ENCODE data around the gene SMIM30. TPM values are rescaled to one million over a fixed set of nuclear protein-coding genes. Genes with fewer than 3 reads are reported as not detected.
"Not testable (repeated sequence)": the region's sequence is repeated elsewhere in the genome, so short reads cannot be mapped to it uniquely, and the experiment has no call there.

SMIM30 gene
- total and polyA plus RNA-seq, 4 donors: 9.7 to 32.9 (median 19.8) TPM

GRCh38 chr7:113119429-113119828, 1.1 kb upstream of the SMIM30 start:
- H3K4me3 ChIP-seq (ENCODE audit: low read depth in 1 of 3, low read length in 3 of 3): no peak overlapping the region
- no peak for DNase-seq (ENCODE audit: low spot score)
- H3K27ac ChIP-seq (ENCODE audit: low read depth in 1 of 2, low read length in 2 of 2): no peak overlapping the region
- TF ChIP-seq SP1 (IDR thresholded peaks at IDR 0.05): no peak
- no peak for TF ChIP-seq JUND (IDR thresholded peaks at IDR 0.05)
- TF ChIP-seq, protein P1, sequence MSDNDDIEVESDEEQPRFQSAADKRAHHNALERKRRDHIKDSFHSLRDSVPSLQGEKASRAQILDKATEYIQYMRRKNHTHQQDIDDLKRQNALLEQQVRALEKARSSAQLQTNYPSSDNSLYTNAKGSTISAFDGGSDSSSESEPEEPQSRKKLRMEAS (IDR thresholded peaks at IDR 0.05): no peak
- TF ChIP-seq YY1 (IDR thresholded peaks at IDR 0.05): no peak
- TF ChIP-seq EGR1 (IDR thresholded peaks at IDR 0.05; ENCODE audit: low read depth in 2 of 2): no peak
- no peak for TF ChIP-seq FOXA1 (IDR thresholded peaks at IDR 0.05)
- no peak for TF ChIP-seq FOXA2 (IDR thresholded peaks at IDR 0.05)
- no peak for TF ChIP-seq RXRA (IDR thresholded peaks at IDR 0.05)
- TF ChIP-seq GABPA (IDR thresholded peaks at IDR 0.05 in 1 of 2, conservative IDR thresholded peaks at IDR 0.05 in 1 of 2): no peak
- no peak for TF ChIP-seq NR2F2 (IDR thresholded peaks at IDR 0.05)
- TF ChIP-seq REST (IDR thresholded peaks at IDR 0.05): no peak
- no peak for TF ChIP-seq HNF4A (conservative IDR thresholded peaks at IDR 0.05)
- no peak for TF ChIP-seq HNF4G (IDR thresholded peaks at IDR 0.05)
- no peak for TF ChIP-seq ZBTB33 (IDR thresholded peaks at IDR 0.05)
- TF ChIP-seq, protein P2, sequence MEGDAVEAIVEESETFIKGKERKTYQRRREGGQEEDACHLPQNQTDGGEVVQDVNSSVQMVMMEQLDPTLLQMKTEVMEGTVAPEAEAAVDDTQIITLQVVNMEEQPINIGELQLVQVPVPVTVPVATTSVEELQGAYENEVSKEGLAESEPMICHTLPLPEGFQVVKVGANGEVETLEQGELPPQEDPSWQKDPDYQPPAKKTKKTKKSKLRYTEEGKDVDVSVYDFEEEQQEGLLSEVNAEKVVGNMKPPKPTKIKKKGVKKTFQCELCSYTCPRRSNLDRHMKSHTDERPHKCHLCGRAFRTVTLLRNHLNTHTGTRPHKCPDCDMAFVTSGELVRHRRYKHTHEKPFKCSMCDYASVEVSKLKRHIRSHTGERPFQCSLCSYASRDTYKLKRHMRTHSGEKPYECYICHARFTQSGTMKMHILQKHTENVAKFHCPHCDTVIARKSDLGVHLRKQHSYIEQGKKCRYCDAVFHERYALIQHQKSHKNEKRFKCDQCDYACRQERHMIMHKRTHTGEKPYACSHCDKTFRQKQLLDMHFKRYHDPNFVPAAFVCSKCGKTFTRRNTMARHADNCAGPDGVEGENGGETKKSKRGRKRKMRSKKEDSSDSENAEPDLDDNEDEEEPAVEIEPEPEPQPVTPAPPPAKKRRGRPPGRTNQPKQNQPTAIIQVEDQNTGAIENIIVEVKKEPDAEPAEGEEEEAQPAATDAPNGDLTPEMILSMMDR (IDR thresholded peaks at IDR 0.05; ENCODE audit: low read depth, low read length, missing input control): no peak
- TF ChIP-seq RAD21 (IDR thresholded peaks at IDR 0.05): no peak
- TF ChIP-seq ATF3 (IDR thresholded peaks at IDR 0.05): no peak
- TF ChIP-seq TAF1 (conservative IDR thresholded peaks at IDR 0.05): no peak
- no peaks in the 10 kb centered on the region for H3K27me3 ChIP-seq (ENCODE audit: control insufficient read depth in 4 of 4, insufficient read depth in 4 of 4, low read length in 3 of 4)
- WGBS: 89% methylated on average over 6 of the region's 6 CpGs
- H3K36me3 ChIP-seq (ENCODE audit: control insufficient read depth in 4 of 4, insufficient read depth in 3 of 4, low read depth in 1 of 4, low read length in 3 of 4): peaks cover 0 to 2% (median under 1%) of the 10 kb centered on the region in 4 donors
- no peak overlapping the region for H3K9ac ChIP-seq (ENCODE audit: low read depth in 1 of 2, low read length in 2 of 2)
- H3K9me3 ChIP-seq (ENCODE audit: control insufficient read depth in 4 of 4, low read length in 3 of 4): no peaks in the 10 kb centered on the region
- H3K4me1 ChIP-seq (ENCODE audit: control insufficient read depth in 4 of 4, insufficient read depth in 4 of 4, low read length in 3 of 4): peaks cover 0 to 11% (median 2%) of the 10 kb centered on the region in 4 donors

DNA sequence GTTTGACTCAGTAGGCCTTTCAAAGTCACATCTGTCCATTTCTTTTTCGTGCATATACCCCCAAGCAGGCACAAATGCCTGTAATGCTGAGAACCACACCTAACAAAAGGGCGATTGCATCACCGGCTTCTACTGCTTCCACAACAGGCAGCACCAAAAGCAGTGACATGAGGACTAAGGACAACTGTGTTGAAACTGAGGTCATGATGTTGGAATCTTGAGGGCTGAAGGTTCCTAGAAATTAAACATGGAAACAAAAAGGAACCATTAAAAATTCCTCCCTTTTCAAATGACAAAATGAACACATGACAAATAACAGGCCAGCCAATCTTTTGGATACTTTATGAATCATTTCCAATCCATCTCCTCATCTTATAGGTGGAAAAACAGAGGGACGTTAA, 980 bp downstream of the SMIM30 start:
- not testable (repeated sequence) for H3K27ac ChIP-seq (ENCODE audit: low read depth in 1 of 2, low read length in 2 of 2); DNase-seq (ENCODE audit: low spot score); H3K9ac ChIP-seq (ENCODE audit: low read depth in 1 of 2, low read length in 2 of 2); H3K27me3 ChIP-seq (ENCODE audit: control insufficient read depth in 4 of 4, insufficient read depth in 4 of 4, low read length in 3 of 4); H3K36me3 ChIP-seq (ENCODE audit: control insufficient read depth in 4 of 4, insufficient read depth in 3 of 4, low read depth in 1 of 4, low read length in 3 of 4); H3K9me3 ChIP-seq (ENCODE audit: control insufficient read depth in 4 of 4, low read length in 3 of 4)
- 90% methylated on average over 4 of the region's 4 CpGs for WGBS
- Histone ChIP-seq H3K4me1 (ENCODE audit: control insufficient read depth in 4 of 4, insufficient read depth in 4 of 4, low read length in 3 of 4) (peaks cover 0 to 11% (median 2%) of the 10 kb centered on the region in 4 donors), H3K4me3 (ENCODE audit: low read depth in 1 of 3, low read length in 3 of 3) (peak overlapping the region in 1 of 3 donors; percentile 68)
